ENCODE results near the gene ADORA2A. TPM values are rescaled to one million over a fixed set of nuclear protein-coding genes. Genes with fewer than 3 reads are reported as not detected.

ADORA2A gene
- total RNA-seq, 1 experiment from 2014 or later: 7.6 TPM

DNA sequence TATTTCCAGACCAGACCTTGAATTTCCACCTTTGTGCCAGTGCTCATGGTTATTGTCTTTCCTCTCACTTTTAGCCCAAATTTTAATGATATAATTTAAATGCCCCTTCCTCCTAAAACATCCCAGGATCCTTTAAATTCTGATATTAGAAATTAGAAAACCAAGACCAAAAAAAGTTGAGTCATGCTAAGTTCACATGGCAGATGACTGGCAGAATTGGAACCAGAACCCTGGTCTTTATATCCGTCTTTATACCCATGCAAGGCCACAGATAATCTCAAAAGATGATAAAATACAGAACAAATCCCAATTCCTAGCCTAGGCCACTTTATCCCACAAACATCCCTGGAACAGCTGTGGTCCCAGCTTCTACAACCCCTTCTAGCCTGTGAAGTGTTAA lies 26.5 kb downstream of the ADORA2A start (continued):
- TF ChIP-seq ZNF416 (CRISPR knock-in tag; IDR thresholded peaks at IDR 0.05): no peak
- TF ChIP-seq, protein P1, sequence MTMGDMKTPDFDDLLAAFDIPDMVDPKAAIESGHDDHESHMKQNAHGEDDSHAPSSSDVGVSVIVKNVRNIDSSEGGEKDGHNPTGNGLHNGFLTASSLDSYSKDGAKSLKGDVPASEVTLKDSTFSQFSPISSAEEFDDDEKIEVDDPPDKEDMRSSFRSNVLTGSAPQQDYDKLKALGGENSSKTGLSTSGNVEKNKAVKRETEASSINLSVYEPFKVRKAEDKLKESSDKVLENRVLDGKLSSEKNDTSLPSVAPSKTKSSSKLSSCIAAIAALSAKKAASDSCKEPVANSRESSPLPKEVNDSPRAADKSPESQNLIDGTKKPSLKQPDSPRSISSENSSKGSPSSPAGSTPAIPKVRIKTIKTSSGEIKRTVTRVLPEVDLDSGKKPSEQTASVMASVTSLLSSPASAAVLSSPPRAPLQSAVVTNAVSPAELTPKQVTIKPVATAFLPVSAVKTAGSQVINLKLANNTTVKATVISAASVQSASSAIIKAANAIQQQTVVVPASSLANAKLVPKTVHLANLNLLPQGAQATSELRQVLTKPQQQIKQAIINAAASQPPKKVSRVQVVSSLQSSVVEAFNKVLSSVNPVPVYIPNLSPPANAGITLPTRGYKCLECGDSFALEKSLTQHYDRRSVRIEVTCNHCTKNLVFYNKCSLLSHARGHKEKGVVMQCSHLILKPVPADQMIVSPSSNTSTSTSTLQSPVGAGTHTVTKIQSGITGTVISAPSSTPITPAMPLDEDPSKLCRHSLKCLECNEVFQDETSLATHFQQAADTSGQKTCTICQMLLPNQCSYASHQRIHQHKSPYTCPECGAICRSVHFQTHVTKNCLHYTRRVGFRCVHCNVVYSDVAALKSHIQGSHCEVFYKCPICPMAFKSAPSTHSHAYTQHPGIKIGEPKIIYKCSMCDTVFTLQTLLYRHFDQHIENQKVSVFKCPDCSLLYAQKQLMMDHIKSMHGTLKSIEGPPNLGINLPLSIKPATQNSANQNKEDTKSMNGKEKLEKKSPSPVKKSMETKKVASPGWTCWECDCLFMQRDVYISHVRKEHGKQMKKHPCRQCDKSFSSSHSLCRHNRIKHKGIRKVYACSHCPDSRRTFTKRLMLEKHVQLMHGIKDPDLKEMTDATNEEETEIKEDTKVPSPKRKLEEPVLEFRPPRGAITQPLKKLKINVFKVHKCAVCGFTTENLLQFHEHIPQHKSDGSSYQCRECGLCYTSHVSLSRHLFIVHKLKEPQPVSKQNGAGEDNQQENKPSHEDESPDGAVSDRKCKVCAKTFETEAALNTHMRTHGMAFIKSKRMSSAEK (CRISPR knock-in tag; IDR thresholded peaks at IDR 0.05; ENCODE audit: borderline replicate concordance): no peak
- TF ChIP-seq, protein P2, sequence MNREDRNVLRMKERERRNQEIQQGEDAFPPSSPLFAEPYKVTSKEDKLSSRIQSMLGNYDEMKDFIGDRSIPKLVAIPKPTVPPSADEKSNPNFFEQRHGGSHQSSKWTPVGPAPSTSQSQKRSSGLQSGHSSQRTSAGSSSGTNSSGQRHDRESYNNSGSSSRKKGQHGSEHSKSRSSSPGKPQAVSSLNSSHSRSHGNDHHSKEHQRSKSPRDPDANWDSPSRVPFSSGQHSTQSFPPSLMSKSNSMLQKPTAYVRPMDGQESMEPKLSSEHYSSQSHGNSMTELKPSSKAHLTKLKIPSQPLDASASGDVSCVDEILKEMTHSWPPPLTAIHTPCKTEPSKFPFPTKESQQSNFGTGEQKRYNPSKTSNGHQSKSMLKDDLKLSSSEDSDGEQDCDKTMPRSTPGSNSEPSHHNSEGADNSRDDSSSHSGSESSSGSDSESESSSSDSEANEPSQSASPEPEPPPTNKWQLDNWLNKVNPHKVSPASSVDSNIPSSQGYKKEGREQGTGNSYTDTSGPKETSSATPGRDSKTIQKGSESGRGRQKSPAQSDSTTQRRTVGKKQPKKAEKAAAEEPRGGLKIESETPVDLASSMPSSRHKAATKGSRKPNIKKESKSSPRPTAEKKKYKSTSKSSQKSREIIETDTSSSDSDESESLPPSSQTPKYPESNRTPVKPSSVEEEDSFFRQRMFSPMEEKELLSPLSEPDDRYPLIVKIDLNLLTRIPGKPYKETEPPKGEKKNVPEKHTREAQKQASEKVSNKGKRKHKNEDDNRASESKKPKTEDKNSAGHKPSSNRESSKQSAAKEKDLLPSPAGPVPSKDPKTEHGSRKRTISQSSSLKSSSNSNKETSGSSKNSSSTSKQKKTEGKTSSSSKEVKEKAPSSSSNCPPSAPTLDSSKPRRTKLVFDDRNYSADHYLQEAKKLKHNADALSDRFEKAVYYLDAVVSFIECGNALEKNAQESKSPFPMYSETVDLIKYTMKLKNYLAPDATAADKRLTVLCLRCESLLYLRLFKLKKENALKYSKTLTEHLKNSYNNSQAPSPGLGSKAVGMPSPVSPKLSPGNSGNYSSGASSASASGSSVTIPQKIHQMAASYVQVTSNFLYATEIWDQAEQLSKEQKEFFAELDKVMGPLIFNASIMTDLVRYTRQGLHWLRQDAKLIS (CRISPR knock-in tag; IDR thresholded peaks at IDR 0.05; ENCODE audit: borderline replicate concordance): no peak

DNA sequence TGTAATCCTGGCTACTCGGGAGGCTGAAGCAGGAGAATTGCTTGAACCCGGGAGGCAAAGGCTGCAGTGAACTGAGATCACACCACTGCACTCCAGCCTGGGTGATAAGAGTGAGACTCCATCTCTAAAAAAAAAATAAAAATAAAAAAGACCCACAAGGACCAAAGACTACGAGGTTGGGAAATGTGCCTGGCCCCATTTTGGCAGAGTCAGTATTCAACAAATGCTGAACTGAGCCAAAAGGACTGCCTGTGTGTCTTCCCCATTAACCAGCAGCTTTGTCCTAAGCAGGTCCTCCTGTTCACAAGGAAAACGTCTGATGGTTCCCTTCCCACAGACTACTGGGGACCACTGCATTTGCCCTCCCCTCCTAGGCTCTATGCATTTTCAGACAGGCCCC lies 27.6 kb downstream of the ADORA2A start:
- CTCF ChIA-PET: interaction anchor here (1.6 kb wide), 1 partner anchor 66 kb away, joined by 5 read pairs; no protein-coding TSS in a partner anchor
- no peak overlapping the region for H3K4me3 Mint-ChIP-seq
- no peaks in the 10 kb centered on the region for H3K27me3 Mint-ChIP-seq (ENCODE audit: low read depth)
- POLR2A ChIA-PET: no interaction called here
- ATAC-seq (no peak), DNase-seq (ENCODE audit: low spot score) (no peak)
- H3K4me1 Mint-ChIP-seq: peaks cover 12% of the 10 kb centered on the region
- H3K9me3 Mint-ChIP-seq: no peaks in the 10 kb centered on the region
- H3K36me3 Mint-ChIP-seq: no peaks in the 10 kb centered on the region
- no peak overlapping the region for H3K27ac Mint-ChIP-seq
- no peak for TF ChIP-seq SP1 (CRISPR knock-in tag; conservative IDR thresholded peaks at IDR 0.05)
- no peak for TF ChIP-seq NR3C1 (CRISPR knock-in tag; conservative IDR thresholded peaks at IDR 0.05; ENCODE audit: low read depth)
- TF ChIP-seq NR2C2 (CRISPR knock-in tag; IDR thresholded peaks at IDR 0.05): no peak
- TF ChIP-seq, protein P3, sequence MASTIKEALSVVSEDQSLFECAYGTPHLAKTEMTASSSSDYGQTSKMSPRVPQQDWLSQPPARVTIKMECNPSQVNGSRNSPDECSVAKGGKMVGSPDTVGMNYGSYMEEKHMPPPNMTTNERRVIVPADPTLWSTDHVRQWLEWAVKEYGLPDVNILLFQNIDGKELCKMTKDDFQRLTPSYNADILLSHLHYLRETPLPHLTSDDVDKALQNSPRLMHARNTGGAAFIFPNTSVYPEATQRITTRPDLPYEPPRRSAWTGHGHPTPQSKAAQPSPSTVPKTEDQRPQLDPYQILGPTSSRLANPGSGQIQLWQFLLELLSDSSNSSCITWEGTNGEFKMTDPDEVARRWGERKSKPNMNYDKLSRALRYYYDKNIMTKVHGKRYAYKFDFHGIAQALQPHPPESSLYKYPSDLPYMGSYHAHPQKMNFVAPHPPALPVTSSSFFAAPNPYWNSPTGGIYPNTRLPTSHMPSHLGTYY (CRISPR knock-in tag; IDR thresholded peaks at IDR 0.05): no peak
- TF ChIP-seq FOXK1 (CRISPR knock-in tag; IDR thresholded peaks at IDR 0.05): no peak
- no peak for TF ChIP-seq OVOL2 (CRISPR knock-in tag; IDR thresholded peaks at IDR 0.05; ENCODE audit: borderline replicate concordance)
- TF ChIP-seq MXD4 (CRISPR knock-in tag; IDR thresholded peaks at IDR 0.05; ENCODE audit: borderline replicate concordance): no peak
- TF ChIP-seq, protein P4, sequence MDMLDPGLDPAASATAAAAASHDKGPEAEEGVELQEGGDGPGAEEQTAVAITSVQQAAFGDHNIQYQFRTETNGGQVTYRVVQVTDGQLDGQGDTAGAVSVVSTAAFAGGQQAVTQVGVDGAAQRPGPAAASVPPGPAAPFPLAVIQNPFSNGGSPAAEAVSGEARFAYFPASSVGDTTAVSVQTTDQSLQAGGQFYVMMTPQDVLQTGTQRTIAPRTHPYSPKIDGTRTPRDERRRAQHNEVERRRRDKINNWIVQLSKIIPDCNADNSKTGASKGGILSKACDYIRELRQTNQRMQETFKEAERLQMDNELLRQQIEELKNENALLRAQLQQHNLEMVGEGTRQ (CRISPR knock-in tag; IDR thresholded peaks at IDR 0.05): no peak
- TF ChIP-seq, protein P5, sequence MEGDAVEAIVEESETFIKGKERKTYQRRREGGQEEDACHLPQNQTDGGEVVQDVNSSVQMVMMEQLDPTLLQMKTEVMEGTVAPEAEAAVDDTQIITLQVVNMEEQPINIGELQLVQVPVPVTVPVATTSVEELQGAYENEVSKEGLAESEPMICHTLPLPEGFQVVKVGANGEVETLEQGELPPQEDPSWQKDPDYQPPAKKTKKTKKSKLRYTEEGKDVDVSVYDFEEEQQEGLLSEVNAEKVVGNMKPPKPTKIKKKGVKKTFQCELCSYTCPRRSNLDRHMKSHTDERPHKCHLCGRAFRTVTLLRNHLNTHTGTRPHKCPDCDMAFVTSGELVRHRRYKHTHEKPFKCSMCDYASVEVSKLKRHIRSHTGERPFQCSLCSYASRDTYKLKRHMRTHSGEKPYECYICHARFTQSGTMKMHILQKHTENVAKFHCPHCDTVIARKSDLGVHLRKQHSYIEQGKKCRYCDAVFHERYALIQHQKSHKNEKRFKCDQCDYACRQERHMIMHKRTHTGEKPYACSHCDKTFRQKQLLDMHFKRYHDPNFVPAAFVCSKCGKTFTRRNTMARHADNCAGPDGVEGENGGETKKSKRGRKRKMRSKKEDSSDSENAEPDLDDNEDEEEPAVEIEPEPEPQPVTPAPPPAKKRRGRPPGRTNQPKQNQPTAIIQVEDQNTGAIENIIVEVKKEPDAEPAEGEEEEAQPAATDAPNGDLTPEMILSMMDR (IDR thresholded peaks at IDR 0.05): no peak
- TF ChIP-seq, protein P6, sequence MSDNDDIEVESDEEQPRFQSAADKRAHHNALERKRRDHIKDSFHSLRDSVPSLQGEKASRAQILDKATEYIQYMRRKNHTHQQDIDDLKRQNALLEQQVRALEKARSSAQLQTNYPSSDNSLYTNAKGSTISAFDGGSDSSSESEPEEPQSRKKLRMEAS (CRISPR knock-in tag; IDR thresholded peaks at IDR 0.05): no peak
- TF ChIP-seq ZNF232 (CRISPR knock-in tag; IDR thresholded peaks at IDR 0.05): no peak
- no peak for TF ChIP-seq FOXJ3 (CRISPR knock-in tag; IDR thresholded peaks at IDR 0.05; ENCODE audit: borderline replicate concordance)
- no peak for TF ChIP-seq CREB1 (CRISPR knock-in tag; IDR thresholded peaks at IDR 0.05)
- TF ChIP-seq JAZF1 (CRISPR knock-in tag; IDR thresholded peaks at IDR 0.05): no peak
- TF ChIP-seq, protein P7, sequence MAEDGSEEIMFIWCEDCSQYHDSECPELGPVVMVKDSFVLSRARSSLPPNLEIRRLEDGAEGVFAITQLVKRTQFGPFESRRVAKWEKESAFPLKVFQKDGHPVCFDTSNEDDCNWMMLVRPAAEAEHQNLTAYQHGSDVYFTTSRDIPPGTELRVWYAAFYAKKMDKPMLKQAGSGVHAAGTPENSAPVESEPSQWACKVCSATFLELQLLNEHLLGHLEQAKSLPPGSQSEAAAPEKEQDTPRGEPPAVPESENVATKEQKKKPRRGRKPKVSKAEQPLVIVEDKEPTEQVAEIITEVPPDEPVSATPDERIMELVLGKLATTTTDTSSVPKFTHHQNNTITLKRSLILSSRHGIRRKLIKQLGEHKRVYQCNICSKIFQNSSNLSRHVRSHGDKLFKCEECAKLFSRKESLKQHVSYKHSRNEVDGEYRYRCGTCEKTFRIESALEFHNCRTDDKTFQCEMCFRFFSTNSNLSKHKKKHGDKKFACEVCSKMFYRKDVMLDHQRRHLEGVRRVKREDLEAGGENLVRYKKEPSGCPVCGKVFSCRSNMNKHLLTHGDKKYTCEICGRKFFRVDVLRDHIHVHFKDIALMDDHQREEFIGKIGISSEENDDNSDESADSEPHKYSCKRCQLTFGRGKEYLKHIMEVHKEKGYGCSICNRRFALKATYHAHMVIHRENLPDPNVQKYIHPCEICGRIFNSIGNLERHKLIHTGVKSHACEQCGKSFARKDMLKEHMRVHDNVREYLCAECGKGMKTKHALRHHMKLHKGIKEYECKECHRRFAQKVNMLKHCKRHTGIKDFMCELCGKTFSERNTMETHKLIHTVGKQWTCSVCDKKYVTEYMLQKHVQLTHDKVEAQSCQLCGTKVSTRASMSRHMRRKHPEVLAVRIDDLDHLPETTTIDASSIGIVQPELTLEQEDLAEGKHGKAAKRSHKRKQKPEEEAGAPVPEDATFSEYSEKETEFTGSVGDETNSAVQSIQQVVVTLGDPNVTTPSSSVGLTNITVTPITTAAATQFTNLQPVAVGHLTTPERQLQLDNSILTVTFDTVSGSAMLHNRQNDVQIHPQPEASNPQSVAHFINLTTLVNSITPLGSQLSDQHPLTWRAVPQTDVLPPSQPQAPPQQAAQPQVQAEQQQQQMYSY (CRISPR knock-in tag; IDR thresholded peaks at IDR 0.05): no peak

Data from WTC11 (cell line).